H1 (cell line): ENCODE measurements around the gene GNG7. TPM values are rescaled to one million over a fixed set of nuclear protein-coding genes. Genes with fewer than 3 reads are reported as not detected.
A peak's percentile ranks its signal among the peaks of the same experiment; 100 is the strongest.

Experiments
- CTCF ChIA-PET: fragments of 300-600 bp; sonication (Branson Sonifier 250); formaldehyde crosslinking; loops from one replicate; lab custom pipeline; 2021; ENCODE audit not compliant: partially characterized antibody; lab: Charles Lee
- POLR2A ChIA-PET: fragments of 300-600 bp; sonication (Branson Sonifier 250); formaldehyde crosslinking; loops from one replicate; lab custom pipeline; 2021; ENCODE audit warnings: inconsistent platforms; ENCODE audit not compliant: partially characterized antibody; lab: Charles Lee
- DNase-seq, 2 experiments: peaks; one replicate each; pipeline versions ENCODE4 v3.0.0 to v3.0.0-alpha.2; 2010 to 2022; ENCODE audit warnings: low spot score in 2 of 2, low read depth in 1 of 2, mixed read lengths in 1 of 2
- FAIRE-seq: peaks from 2 replicates; lab custom pipeline; 2011; peaks lifted over from hg19 to GRCh38; lab: Jason Lieb, UNC
- H2AFZ ChIP-seq: 2 replicates; pipeline ENCODE4 v1.8.1; 2012; ENCODE audit warnings: low read length, inconsistent platforms
- H2AK5ac ChIP-seq: 2 replicates; pipeline ENCODE4 v1.6.1; 2013; ENCODE audit warnings: low read depth, low read length
- H2BK120ac ChIP-seq: replicated peaks from 2 replicates; pipeline ENCODE3; 2013; ENCODE audit warnings: low read depth, low read length, inconsistent platforms
- H2BK12ac ChIP-seq: 2 replicates; pipeline ENCODE4 v1.6.1; 2013; ENCODE audit warnings: low read depth, low read length
- H2BK15ac ChIP-seq: 2 replicates; pipeline ENCODE4 v1.6.1; 2013; ENCODE audit warnings: low read length
- H2BK20ac ChIP-seq: 2 replicates; pipeline ENCODE4 v1.6.1; 2013; ENCODE audit warnings: low read length
- H2BK5ac ChIP-seq: 2 replicates; pipeline ENCODE4 v1.6.1; 2013; ENCODE audit warnings: low read depth, low read length
- H3K14ac ChIP-seq: 2 replicates; pipeline ENCODE4 v1.6.1; 2013; ENCODE audit warnings: inconsistent platforms; ENCODE audit not compliant: insufficient read length
- H3K18ac ChIP-seq: 2 replicates; pipeline ENCODE4 v1.6.1; 2013; ENCODE audit warnings: low read length; ENCODE audit errors: extremely low read depth
- H3K23ac ChIP-seq: 2 replicates; pipeline ENCODE4 v1.6.1; 2013; ENCODE audit warnings: inconsistent platforms; ENCODE audit not compliant: insufficient read length
- H3K23me2 ChIP-seq: 2 replicates; pipeline ENCODE4 v1.6.1; 2013; ENCODE audit warnings: low read depth, low read length
- H3K27ac ChIP-seq: 2 replicates; pipeline ENCODE4 v1.6.1; 2011; ENCODE audit warnings: low read depth, low read length, inconsistent platforms
- H3K27me3 ChIP-seq, 4 experiments: replicated peaks in 1 of 4; 1 replicate in 1 of 4; 2 replicates in 3 of 4; pipeline versions ENCODE4 v1.6.1 to v1.8.1; 2011 to 2013; ENCODE audit warnings: low read length in 3 of 4, mild to moderate bottlenecking in 3 of 4, inconsistent platforms in 2 of 4, mixed read lengths in 2 of 4, moderate library complexity in 1 of 4; ENCODE audit not compliant: control insufficient read depth in 3 of 4, insufficient read depth in 3 of 4; ENCODE audit errors: extremely low read depth in 1 of 4
- H3K36me3 ChIP-seq, 4 experiments: 2 replicates each; pipeline versions ENCODE4 v1.6.1 to v1.8.1; 2011 to 2013; ENCODE audit warnings: mild to moderate bottlenecking in 4 of 4, low read length in 3 of 4, moderate library complexity in 2 of 4, control low read depth in 1 of 4, inconsistent platforms in 1 of 4; ENCODE audit not compliant: insufficient read depth in 4 of 4, control insufficient read depth in 2 of 4
- H3K4ac ChIP-seq: replicated peaks from 2 replicates; pipeline ENCODE3; 2013; ENCODE audit warnings: low read length, low read depth, mixed read lengths, inconsistent platforms; ENCODE audit not compliant: insufficient read length
- H3K4me1 ChIP-seq, 4 experiments: replicated peaks in 1 of 4; 1 replicate in 1 of 4; 2 replicates in 3 of 4; pipeline versions ENCODE4 v1.6.1 to v1.8.1; 2011 to 2013; ENCODE audit warnings: low read length in 3 of 4, inconsistent platforms in 2 of 4, mixed read lengths in 1 of 4; ENCODE audit not compliant: insufficient read depth in 4 of 4, control insufficient read depth in 3 of 4
- H3K4me2 ChIP-seq, 2 experiments: 2 replicates each; pipeline versions ENCODE4 v1.6.1 to v1.8.1; 2011 to 2013; ENCODE audit warnings: low read depth in 2 of 2, low read length in 2 of 2, control low read depth in 1 of 2, inconsistent platforms in 1 of 2, mild to moderate bottlenecking in 1 of 2; ENCODE audit not compliant: insufficient read depth in 1 of 2
- H3K4me3 ChIP-seq, 4 experiments: fragments of 200-600, 300-600 bp in 1 of 4; sonication (generic), shearing (Covaris generic), sonication (Bioruptor Twin) in 1 of 4; 2 replicates each; pipeline versions ENCODE4 v1.5.1 to v1.8.1; 2011 to 2016; ENCODE audit warnings: low read length in 4 of 4, low read depth in 3 of 4, control low read depth in 2 of 4, inconsistent platforms in 2 of 4, mild to moderate bottlenecking in 2 of 4, mixed read lengths in 1 of 4, moderate library complexity in 1 of 4; ENCODE audit not compliant: insufficient read depth in 2 of 4; ENCODE audit errors: extremely low read depth in 1 of 4
- H3K56ac ChIP-seq: replicated peaks from 2 replicates; pipeline ENCODE3; 2013; ENCODE audit warnings: low read depth, mild to moderate bottlenecking, mixed read lengths, low read length, inconsistent platforms; ENCODE audit not compliant: insufficient read length
- H3K79me1 ChIP-seq: 2 replicates; pipeline ENCODE4 v1.6.1; 2013; ENCODE audit warnings: low read depth, low read length, control low read depth
- H3K79me2 ChIP-seq, 2 experiments: 2 replicates each; pipeline versions ENCODE4 v1.6.1 to v1.8.1; 2012 to 2013; ENCODE audit warnings: low read length in 2 of 2, mild to moderate bottlenecking in 2 of 2, inconsistent platforms in 1 of 2; ENCODE audit not compliant: insufficient read depth in 2 of 2, control insufficient read depth in 1 of 2
- H3K9ac ChIP-seq, 4 experiments: replicated peaks in 1 of 4; 1 replicate in 1 of 4; 2 replicates in 3 of 4; pipeline versions ENCODE4 v1.6.1 to v1.8.1; 2011 to 2013; ENCODE audit warnings: low read depth in 3 of 4, low read length in 3 of 4, control low read depth in 2 of 4, mild to moderate bottlenecking in 2 of 4, moderate library complexity in 2 of 4, inconsistent platforms in 1 of 4; ENCODE audit errors: extremely low read depth in 1 of 4
- H3K9me3 ChIP-seq, 2 experiments: 2 replicates each; pipeline versions ENCODE4 v1.6.1 to v1.8.1; 2012 to 2013; ENCODE audit warnings: mild to moderate bottlenecking in 2 of 2, moderate library complexity in 2 of 2, control low read depth in 1 of 2, inconsistent platforms in 1 of 2, low read depth in 1 of 2, low read length in 1 of 2, mixed read lengths in 1 of 2; ENCODE audit not compliant: insufficient read depth in 2 of 2
- H4K20me1 ChIP-seq, 2 experiments: replicated peaks in 1 of 2; 2 replicates each; pipeline versions ENCODE3 to v1.8.1; 2011 to 2013; ENCODE audit warnings: inconsistent platforms in 2 of 2, low read length in 2 of 2, mild to moderate bottlenecking in 1 of 2; ENCODE audit not compliant: insufficient read depth in 2 of 2, control insufficient read depth in 1 of 2
- H4K5ac ChIP-seq: 2 replicates; pipeline ENCODE4 v1.6.1; 2013; ENCODE audit warnings: low read length, low read depth, mixed read lengths, inconsistent platforms; ENCODE audit not compliant: insufficient read length
- H4K8ac ChIP-seq: 2 replicates; pipeline ENCODE4 v1.8.0; 2013; ENCODE audit warnings: mild to moderate bottlenecking, moderate library complexity, low read length, inconsistent platforms; ENCODE audit not compliant: insufficient read depth; ENCODE audit errors: extremely low read depth
- H4K91ac ChIP-seq: replicated peaks from 2 replicates; pipeline ENCODE3; 2013; ENCODE audit warnings: low read length, mixed read lengths, inconsistent platforms; ENCODE audit not compliant: insufficient read length
- EZH2 ChIP-seq: fragments of 200-600 bp; sonication (generic); IDR thresholded peaks from 2 replicates; pipeline ENCODE4 v1.7.1; 2012; ENCODE audit warnings: low read depth, mild to moderate bottlenecking, moderate library complexity, low read length, inconsistent platforms; ENCODE audit not compliant: severe bottlenecking
- GTF2F1 ChIP-seq: IDR thresholded peaks from 2 replicates; pipeline ENCODE4 v1.6.1; 2012; ENCODE audit warnings: low read depth, low read length, improper control_type of control experiment, borderline replicate concordance
- RAD21 ChIP-seq, 2 experiments: IDR thresholded peaks in 1 of 2; conservative IDR thresholded peaks in 1 of 2; 2 replicates each; pipeline ENCODE4 v1.6.1; 2011; ENCODE audit warnings: low read depth in 2 of 2, low read length in 2 of 2, improper control_type of control experiment in 1 of 2, inconsistent platforms in 1 of 2, mild to moderate bottlenecking in 1 of 2, moderate library complexity in 1 of 2
- RFX5 ChIP-seq: IDR thresholded peaks from 2 replicates; pipeline ENCODE4 v1.6.1; 2011; ENCODE audit warnings: low read depth, low read length, improper control_type of control experiment, borderline replicate concordance
- TAF1 ChIP-seq: IDR thresholded peaks from 2 replicates; pipeline ENCODE4 v1.6.1; 2011; ENCODE audit warnings: mild to moderate bottlenecking, low read depth, low read length
- TCF12 ChIP-seq: IDR thresholded peaks from 2 replicates; pipeline ENCODE4 v1.6.1; 2011; ENCODE audit warnings: low read depth, mild to moderate bottlenecking, low read length
- WGBS, 2 experiments: shearing (Covaris generic) in 1 of 2; methylation state at CpG; one replicate each; pipeline versions ENCODE4 v1.1.6 to v1.1.7; 2013 to 2015; ENCODE audit warnings: low lambda C conversion rate in 2 of 2, mixed read lengths in 2 of 2, inconsistent platforms in 1 of 2, low coverage in 1 of 2, missing lambda C conversion rate in 1 of 2; ENCODE audit not compliant: insufficient replicate concordance in 2 of 2, insufficient coverage in 1 of 2, insufficient read length in 1 of 2; ENCODE audit errors: extremely low coverage in 1 of 2, missing lambda C conversion rate in 1 of 2; 5-methylcytosine and 5-hydroxymethylcytosine counted together
- polyA plus RNA-seq, 7 experiments: library from polyadenylated mRNA; depleted of rRNA in 3 of 7; stranded (reverse) in 5 of 7; unstranded in 2 of 7; fragments of >200 nt in 5 of 7; fragments of 200-250 nt in 2 of 7; gene quantifications; 1 replicate in 5 of 7; 2 replicates in 1 of 7; 4 replicates in 1 of 7; pipeline versions ENCODE4 v1.2.1 to v1.2.3, GENCODE V29; 2011 to 2013; ENCODE audit warnings: missing spikeins in 2 of 7, mixed read lengths in 2 of 7
- total RNA-seq: library from RNA; stranded (reverse); fragmentation: NEBNext Ultra II Directional; extraction: Animal tissue kit (Norgen Biotek cat#: 25700); gene quantifications from 2 replicates; pipeline ENCODE4 v1.2.1, GENCODE V29; 2021
- TF ChIP-seq, protein P1 (sequence below): IDR thresholded peaks from 2 replicates; pipeline ENCODE4 v1.6.1; 2011; ENCODE audit warnings: low read length, improper control_type of control experiment
- TF ChIP-seq, protein P2 (sequence below), 3 experiments: IDR thresholded peaks; 1 replicate in 2 of 3; 2 replicates in 1 of 3; pipeline versions ENCODE4 v1.5.1 to v1.6.1; 2011; ENCODE audit warnings: low read length in 3 of 3, mild to moderate bottlenecking in 3 of 3, inconsistent platforms in 2 of 3, low read depth in 1 of 3, moderate library complexity in 1 of 3; ENCODE audit not compliant: insufficient read depth in 1 of 3; ENCODE audit errors: control extremely low read depth in 1 of 3

GNG7 gene
- total and polyA plus RNA-seq, 2 of the 8 experiments (the other 6 are each of a cell fraction or from before 2014, with no cell fraction given) = 2.8 to 7.8 TPM

DNA sequence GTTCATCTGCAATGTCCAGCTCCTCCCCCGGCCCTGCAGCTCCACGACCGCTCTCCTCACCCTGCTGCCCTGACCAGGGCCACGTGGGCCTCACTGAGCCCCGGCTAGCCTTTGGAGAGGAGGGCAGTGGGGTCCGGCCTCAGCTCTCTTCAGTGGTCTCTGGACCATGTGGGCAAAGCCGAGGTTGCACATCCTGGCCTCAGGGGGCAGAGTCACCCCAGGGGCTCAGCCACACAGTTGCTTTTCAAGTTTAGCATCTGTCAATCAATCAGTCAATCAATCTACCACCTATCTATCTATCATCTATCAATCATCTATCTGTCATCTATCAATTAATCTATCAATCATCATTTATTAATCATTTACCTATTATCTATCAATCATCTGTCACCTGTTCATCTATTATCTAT, 21.7 kb upstream of the GNG7 start:
- Histone ChIP-seq H3K4me2 (no peak overlapping the region), H3K14ac (no peak overlapping the region), H3K27ac (no peak overlapping the region), H2BK15ac (no peak overlapping the region), H2AK5ac (no peak overlapping the region), H2BK12ac (no peak overlapping the region), H3K9ac (no peak overlapping the region), H3K4me1 (peaks cover 0 to 20% (median 6%) of the 10 kb centered on the region in 4 experiments; a peak in 6 of 7 replicates), H3K27me3 (peaks cover 0 to 7% (median 3%) of the 10 kb centered on the region in 4 experiments; a peak in 4 of 7 replicates), H3K4me3 (no peak overlapping the region), H2BK5ac (no peak overlapping the region), H2BK20ac (no peak overlapping the region), H3K23ac (no peak overlapping the region), H3K56ac (no peak overlapping the region), H3K79me1 (no peaks in the 10 kb centered on the region), H3K23me2 (peaks cover 12% of the 10 kb centered on the region; the same call in 1 of the 2 replicates), H3K36me3 (no peaks in the 10 kb centered on the region), H2AFZ (no peak overlapping the region), H2BK120ac (no peak overlapping the region), H4K91ac (no peak overlapping the region), H4K5ac (no peak overlapping the region), H3K4ac (no peak overlapping the region), H3K79me2 (no peaks in the 10 kb centered on the region), H4K20me1 (peaks cover 0 to 2% of the 10 kb centered on the region in 2 experiments), H3K18ac (no peak overlapping the region), H3K9me3 (no peaks in the 10 kb centered on the region), H4K8ac (no peak overlapping the region)
- WGBS, 2 experiments = 73% methylated on average over 7 of the region's 7 CpGs; no CpG with 5 or more reads in 1 of the 2 experiments
- CTCF ChIA-PET = interaction anchor here (0.8 to 3.2 kb wide), 5 partner anchors 11 to 88 kb away, joined by 3 to 16 read pairs (median 5); no protein-coding TSS in a partner anchor
- no peak for DNase-seq
- POLR2A ChIA-PET = interaction anchor here (0.7 to 2.0 kb wide), 7 partner anchors 8 to 248 kb away, joined by 3 to 6 read pairs (median 3); partner anchors contain the start of genes GADD45B and ZNF555
- no peak for FAIRE-seq
- TF ChIP-seq EZH2 (no peak), RFX5 (no peak), TCF12 (no peak), GTF2F1 (no peak), TAF1 (no peak), RAD21 (IDR thresholded peaks at IDR 0.05 in 1 of 2, conservative IDR thresholded peaks at IDR 0.05 in 1 of 2; ENCODE audit: low read depth in 2 of 2, low read length in 2 of 2) (peak; percentile 4 to 7; a peak in 1 of 4 replicates)
- TF ChIP-seq, protein P1, sequence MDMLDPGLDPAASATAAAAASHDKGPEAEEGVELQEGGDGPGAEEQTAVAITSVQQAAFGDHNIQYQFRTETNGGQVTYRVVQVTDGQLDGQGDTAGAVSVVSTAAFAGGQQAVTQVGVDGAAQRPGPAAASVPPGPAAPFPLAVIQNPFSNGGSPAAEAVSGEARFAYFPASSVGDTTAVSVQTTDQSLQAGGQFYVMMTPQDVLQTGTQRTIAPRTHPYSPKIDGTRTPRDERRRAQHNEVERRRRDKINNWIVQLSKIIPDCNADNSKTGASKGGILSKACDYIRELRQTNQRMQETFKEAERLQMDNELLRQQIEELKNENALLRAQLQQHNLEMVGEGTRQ = no peak
- TF ChIP-seq, protein P2, sequence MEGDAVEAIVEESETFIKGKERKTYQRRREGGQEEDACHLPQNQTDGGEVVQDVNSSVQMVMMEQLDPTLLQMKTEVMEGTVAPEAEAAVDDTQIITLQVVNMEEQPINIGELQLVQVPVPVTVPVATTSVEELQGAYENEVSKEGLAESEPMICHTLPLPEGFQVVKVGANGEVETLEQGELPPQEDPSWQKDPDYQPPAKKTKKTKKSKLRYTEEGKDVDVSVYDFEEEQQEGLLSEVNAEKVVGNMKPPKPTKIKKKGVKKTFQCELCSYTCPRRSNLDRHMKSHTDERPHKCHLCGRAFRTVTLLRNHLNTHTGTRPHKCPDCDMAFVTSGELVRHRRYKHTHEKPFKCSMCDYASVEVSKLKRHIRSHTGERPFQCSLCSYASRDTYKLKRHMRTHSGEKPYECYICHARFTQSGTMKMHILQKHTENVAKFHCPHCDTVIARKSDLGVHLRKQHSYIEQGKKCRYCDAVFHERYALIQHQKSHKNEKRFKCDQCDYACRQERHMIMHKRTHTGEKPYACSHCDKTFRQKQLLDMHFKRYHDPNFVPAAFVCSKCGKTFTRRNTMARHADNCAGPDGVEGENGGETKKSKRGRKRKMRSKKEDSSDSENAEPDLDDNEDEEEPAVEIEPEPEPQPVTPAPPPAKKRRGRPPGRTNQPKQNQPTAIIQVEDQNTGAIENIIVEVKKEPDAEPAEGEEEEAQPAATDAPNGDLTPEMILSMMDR (IDR thresholded peaks at IDR 0.05; ENCODE audit: control extremely low read depth in 1 of 3, insufficient read depth in 1 of 3, low read depth in 1 of 3, low read length in 3 of 3) = peak in 2 of 3 experiments; percentile 39 to 40; a peak in 2 of 4 replicates
